ENCODE data around the gene CNNM4.

GRCh38 chr2:96789245-96789617 lies 28.5 kb downstream of the CNNM4 start:
- TF ChIP-seq, protein P1, sequence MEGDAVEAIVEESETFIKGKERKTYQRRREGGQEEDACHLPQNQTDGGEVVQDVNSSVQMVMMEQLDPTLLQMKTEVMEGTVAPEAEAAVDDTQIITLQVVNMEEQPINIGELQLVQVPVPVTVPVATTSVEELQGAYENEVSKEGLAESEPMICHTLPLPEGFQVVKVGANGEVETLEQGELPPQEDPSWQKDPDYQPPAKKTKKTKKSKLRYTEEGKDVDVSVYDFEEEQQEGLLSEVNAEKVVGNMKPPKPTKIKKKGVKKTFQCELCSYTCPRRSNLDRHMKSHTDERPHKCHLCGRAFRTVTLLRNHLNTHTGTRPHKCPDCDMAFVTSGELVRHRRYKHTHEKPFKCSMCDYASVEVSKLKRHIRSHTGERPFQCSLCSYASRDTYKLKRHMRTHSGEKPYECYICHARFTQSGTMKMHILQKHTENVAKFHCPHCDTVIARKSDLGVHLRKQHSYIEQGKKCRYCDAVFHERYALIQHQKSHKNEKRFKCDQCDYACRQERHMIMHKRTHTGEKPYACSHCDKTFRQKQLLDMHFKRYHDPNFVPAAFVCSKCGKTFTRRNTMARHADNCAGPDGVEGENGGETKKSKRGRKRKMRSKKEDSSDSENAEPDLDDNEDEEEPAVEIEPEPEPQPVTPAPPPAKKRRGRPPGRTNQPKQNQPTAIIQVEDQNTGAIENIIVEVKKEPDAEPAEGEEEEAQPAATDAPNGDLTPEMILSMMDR (IDR thresholded peaks at IDR 0.05), result no peak
- TF ChIP-seq POLR2A (IDR thresholded peaks at IDR 0.05), result no peak
- TF ChIP-seq EP300 (IDR thresholded peaks at IDR 0.05; ENCODE audit: low read depth), result no peak
- no peak for TF ChIP-seq POLR2AphosphoS5 (IDR thresholded peaks at IDR 0.05)
